SW 1271 (cell line): ENCODE data around the gene TCF12.

Source experiments
- DNase-seq, 2 experiments: peaks; one replicate each; lab custom pipeline; 2025; lab: John Stamatoyannopoulos, UW

Gene TCF12

DNA sequence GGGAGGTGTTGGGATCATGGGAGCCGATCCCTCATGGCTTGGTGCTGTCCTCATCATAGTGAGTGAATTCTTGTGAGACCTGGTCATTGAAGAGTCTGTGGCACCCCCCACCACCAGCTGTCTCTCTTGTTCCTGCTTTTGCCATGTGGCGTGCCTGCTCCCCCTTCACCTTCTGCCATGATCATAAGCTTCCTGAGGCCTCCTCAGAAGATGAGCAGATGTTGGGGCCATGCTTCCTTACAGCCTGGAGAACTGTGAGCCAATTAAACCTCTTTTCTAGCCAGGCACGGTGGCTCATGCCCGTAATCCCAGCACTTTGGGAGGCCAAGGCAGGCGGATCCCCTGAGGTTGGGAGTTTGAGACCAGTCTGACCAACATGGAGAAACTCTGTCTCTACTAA, 420.9 kb downstream of the TCF12 start:
- DNase-seq: no peak
